Kidney epithelial cell (primary cell): ENCODE data around the gene ITGA2. TPM values are rescaled to one million over a fixed set of nuclear protein-coding genes. Genes with fewer than 3 reads are reported as not detected.

Source experiments
- DNase-seq: peaks from one replicate; pipeline ENCODE4 v3.0.0-alpha.2; 2010; ENCODE audit warnings: low read depth
- H3K27me3 ChIP-seq: 2 replicates; pipeline ENCODE4 v1.6.0; 2011; ENCODE audit warnings: low read length; ENCODE audit not compliant: control insufficient read depth, insufficient read depth
- H3K36me3 ChIP-seq: 2 replicates; pipeline ENCODE4 v1.5.1; 2011; ENCODE audit warnings: low read length; ENCODE audit not compliant: control insufficient read depth, insufficient read depth
- H3K4me3 ChIP-seq: 2 replicates; pipeline ENCODE4 v1.5.1; 2011; ENCODE audit warnings: low read depth, mild to moderate bottlenecking, control low read depth, low read length
- CTCF ChIP-seq: IDR thresholded peaks from 2 replicates; pipeline ENCODE4 v1.5.1; 2011; ENCODE audit warnings: mild to moderate bottlenecking, moderate library complexity, low read length, control low read depth, inconsistent platforms; ENCODE audit not compliant: insufficient read depth, poor library complexity, severe bottlenecking
- total RNA-seq: library from RNA; depleted of rRNA; stranded (reverse); fragments of >200 nt; gene quantifications from 2 replicates; pipeline ENCODE4 v1.2.3, GENCODE V29; 2015

ITGA2 gene
- total RNA-seq, 1 donor from 2014 or later: 62.0 TPM

- Histone ChIP-seq H3K36me3 (no peaks in the 10 kb centered on the region), H3K27me3 (no peaks in the 10 kb centered on the region), H3K4me3 (no peak overlapping the region)
- TF ChIP-seq CTCF: peak; percentile 42
- DNase-seq: no peak
Measured at GRCh38 chr5:53114988-53115387, 125.8 kb downstream of the ITGA2 start.

GRCh38 chr5:53116597-53116996 is 127.4 kb downstream of the ITGA2 start:
- no peak for DNase-seq
- H3K4me3 ChIP-seq: no peak overlapping the region
- no peak for TF ChIP-seq CTCF
- H3K36me3 ChIP-seq: no peaks in the 10 kb centered on the region
- no peaks in the 10 kb centered on the region for H3K27me3 ChIP-seq

GRCh38 chr5:53118879-53119278 is 129.7 kb downstream of the ITGA2 start:
- Histone ChIP-seq H3K36me3 (no peaks in the 10 kb centered on the region), H3K27me3 (no peaks in the 10 kb centered on the region), H3K4me3 (no peak overlapping the region)
- TF ChIP-seq CTCF: no peak
- DNase-seq: no peak

GRCh38 chr5:53120165-53120564 is 131.0 kb downstream of the ITGA2 start:
- no peaks in the 10 kb centered on the region for H3K27me3 ChIP-seq
- no peak overlapping the region for H3K4me3 ChIP-seq
- H3K36me3 ChIP-seq: no peaks in the 10 kb centered on the region
- no peak for TF ChIP-seq CTCF
- no peak for DNase-seq

- no peak for DNase-seq
- H3K36me3 ChIP-seq: no peaks in the 10 kb centered on the region
- no peak for TF ChIP-seq CTCF
- H3K27me3 ChIP-seq: no peaks in the 10 kb centered on the region
- no peak overlapping the region for H3K4me3 ChIP-seq
Measured at GRCh38 chr5:53123702-53124101, 134.6 kb downstream of the ITGA2 start.

- no peaks in the 10 kb centered on the region for H3K27me3 ChIP-seq
- peak; percentile 16 for DNase-seq
- H3K4me3 ChIP-seq: no peak overlapping the region
- no peak for TF ChIP-seq CTCF
- H3K36me3 ChIP-seq: no peaks in the 10 kb centered on the region
Measured at GRCh38 chr5:53126521-53126920, 137.4 kb downstream of the ITGA2 start.
